ENCODE measurements around the gene OLA1. TPM values are rescaled to one million over a fixed set of nuclear protein-coding genes. Genes with fewer than 3 reads are reported as not detected.

OLA1 gene
- polyA plus RNA-seq, 1 experiment: 148 TPM

DNA sequence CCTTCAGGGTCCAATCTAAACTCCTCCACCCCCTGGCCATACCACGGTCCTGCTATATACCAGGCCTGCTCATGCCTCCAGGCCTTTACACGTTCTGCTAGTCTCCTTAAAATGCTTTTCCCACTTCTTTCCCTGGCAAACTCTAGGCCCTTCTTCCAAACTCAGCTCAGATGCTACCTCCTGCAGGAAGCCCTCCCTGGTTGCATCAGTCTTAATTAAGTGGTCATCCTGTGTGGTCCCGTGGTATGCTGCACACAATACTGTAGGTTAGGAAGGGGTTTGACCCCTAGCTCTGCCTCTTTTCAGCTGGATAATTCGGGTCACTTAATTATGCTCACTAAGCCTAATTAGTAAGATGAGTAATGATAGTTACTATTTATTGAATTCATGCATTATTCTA is 197.3 kb downstream of the OLA1 start:
- H3K27me3 ChIP-seq (ENCODE audit: control insufficient read depth, insufficient read depth, low read length): no peaks in the 10 kb centered on the region
- TF ChIP-seq, protein P1, sequence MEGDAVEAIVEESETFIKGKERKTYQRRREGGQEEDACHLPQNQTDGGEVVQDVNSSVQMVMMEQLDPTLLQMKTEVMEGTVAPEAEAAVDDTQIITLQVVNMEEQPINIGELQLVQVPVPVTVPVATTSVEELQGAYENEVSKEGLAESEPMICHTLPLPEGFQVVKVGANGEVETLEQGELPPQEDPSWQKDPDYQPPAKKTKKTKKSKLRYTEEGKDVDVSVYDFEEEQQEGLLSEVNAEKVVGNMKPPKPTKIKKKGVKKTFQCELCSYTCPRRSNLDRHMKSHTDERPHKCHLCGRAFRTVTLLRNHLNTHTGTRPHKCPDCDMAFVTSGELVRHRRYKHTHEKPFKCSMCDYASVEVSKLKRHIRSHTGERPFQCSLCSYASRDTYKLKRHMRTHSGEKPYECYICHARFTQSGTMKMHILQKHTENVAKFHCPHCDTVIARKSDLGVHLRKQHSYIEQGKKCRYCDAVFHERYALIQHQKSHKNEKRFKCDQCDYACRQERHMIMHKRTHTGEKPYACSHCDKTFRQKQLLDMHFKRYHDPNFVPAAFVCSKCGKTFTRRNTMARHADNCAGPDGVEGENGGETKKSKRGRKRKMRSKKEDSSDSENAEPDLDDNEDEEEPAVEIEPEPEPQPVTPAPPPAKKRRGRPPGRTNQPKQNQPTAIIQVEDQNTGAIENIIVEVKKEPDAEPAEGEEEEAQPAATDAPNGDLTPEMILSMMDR (IDR thresholded peaks at IDR 0.05; ENCODE audit: low read depth, low read length): no peak
- POLR2A ChIA-PET: interaction anchor here (0.6 to 1.7 kb wide), 2 partner anchors 85 to 87 kb away, joined by 3 to 8 read pairs; no protein-coding TSS in a partner anchor
- CTCF ChIA-PET: interaction anchor here (0.6 to 1.8 kb wide), 5 partner anchors 11 to 290 kb away, joined by 3 to 7 read pairs (median 3); no protein-coding TSS in a partner anchor
- H3K27ac ChIP-seq (ENCODE audit: low read depth, low read length): peak overlapping the region; percentile 74
- H3K4me3 ChIP-seq (ENCODE audit: low read depth, low read length): no peak overlapping the region
- DNase-seq (ENCODE audit: low read depth, low spot score): no peak
- no peaks in the 10 kb centered on the region; the same call in 1 of the 2 replicates for H3K9me3 ChIP-seq (ENCODE audit: control insufficient read depth, insufficient read depth, low read length)

DNA sequence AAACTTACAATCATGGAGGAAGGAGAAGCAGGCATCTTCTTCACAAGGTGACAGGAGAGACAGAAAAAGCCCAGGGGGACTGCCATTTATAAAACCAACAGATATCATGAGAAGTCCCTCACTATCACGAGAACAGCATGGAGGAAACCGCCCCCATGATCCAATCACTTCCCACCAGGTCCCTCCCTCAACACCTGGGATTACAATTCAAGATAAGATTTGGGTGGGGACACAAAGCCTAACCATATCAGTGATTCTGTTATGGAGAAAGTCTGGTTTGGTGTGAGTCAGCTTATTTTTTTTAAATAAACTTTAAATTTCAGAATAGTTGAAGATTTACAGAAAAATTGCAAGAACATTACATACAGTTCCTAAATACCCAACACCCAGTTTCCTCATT is 198.4 kb downstream of the OLA1 start:
- CTCF ChIA-PET: interaction anchor here (0.5 to 1.6 kb wide), 4 partner anchors 9 to 291 kb away, joined by 3 to 7 read pairs (median 4); no protein-coding TSS in a partner anchor
- POLR2A ChIA-PET: no interaction called here
- Histone ChIP-seq H3K4me3 (ENCODE audit: low read depth, low read length) (no peak overlapping the region), H3K9me3 (ENCODE audit: control insufficient read depth, insufficient read depth, low read length) (no peaks in the 10 kb centered on the region; the same call in 1 of the 2 replicates), H3K27me3 (ENCODE audit: control insufficient read depth, insufficient read depth, low read length) (no peaks in the 10 kb centered on the region), H3K27ac (ENCODE audit: low read depth, low read length) (no peak overlapping the region)
- DNase-seq (ENCODE audit: low read depth, low spot score): no peak
- TF ChIP-seq, protein P1 (IDR thresholded peaks at IDR 0.05; ENCODE audit: low read depth, low read length): no peak

DNA sequence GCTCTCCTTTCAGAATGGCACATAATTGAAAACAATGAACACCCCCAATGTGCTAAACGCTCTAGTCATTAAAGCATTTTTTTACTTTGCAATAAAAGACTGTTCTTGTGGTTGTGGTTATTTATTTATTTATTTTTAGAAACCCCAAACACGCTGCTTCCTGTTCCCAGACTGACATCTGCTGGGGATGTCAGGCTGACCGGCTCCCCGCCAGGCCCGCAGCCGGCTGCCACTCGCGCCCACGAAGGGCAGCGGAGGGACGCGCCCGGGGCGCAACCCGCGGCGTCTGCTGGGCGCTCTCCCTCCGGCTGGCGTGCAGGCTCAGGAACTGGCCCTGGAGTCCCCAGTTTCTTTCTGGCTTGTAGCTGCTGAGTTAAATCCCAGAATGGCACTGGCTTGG is 200.1 kb downstream of the OLA1 start:
- CTCF ChIA-PET: interaction anchor here (1.1 kb wide), 1 partner anchor 11 kb away, joined by 4 read pairs; no protein-coding TSS in a partner anchor
- H3K27me3 ChIP-seq (ENCODE audit: control insufficient read depth, insufficient read depth, low read length): no peaks in the 10 kb centered on the region
- TF ChIP-seq, protein P1 (IDR thresholded peaks at IDR 0.05; ENCODE audit: low read depth, low read length): no peak

DNA sequence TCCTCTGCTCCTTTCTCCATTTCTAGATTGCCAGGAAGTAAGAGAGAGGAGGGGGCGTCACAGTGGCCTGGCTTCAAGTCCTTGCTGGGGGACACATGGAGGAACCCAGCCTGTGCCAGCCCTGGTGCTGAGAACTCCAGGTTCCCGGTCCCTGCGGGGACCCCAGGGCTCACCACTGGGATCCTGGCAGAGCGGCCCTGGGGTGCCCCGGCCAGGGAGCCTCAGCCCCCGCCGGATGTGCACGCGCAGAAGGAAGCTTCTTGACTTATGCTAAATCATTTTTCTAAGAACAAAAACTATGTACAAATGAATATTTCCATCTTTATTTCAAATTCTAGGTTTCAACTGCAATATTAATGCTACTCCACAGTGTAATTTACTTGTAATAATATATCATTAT is 200.6 kb downstream of the OLA1 start:
- no peaks in the 10 kb centered on the region; the same call in 1 of the 2 replicates for H3K9me3 ChIP-seq (ENCODE audit: control insufficient read depth, insufficient read depth, low read length)
- H3K4me3 ChIP-seq (ENCODE audit: low read depth, low read length): no peak overlapping the region
- ChIA-PET CTCF (no interaction called here), POLR2A (no interaction called here)
- H3K27ac ChIP-seq (ENCODE audit: low read depth, low read length): no peak overlapping the region
- no peak for DNase-seq (ENCODE audit: low read depth, low spot score)
- no peaks in the 10 kb centered on the region for H3K27me3 ChIP-seq (ENCODE audit: control insufficient read depth, insufficient read depth, low read length)
- TF ChIP-seq, protein P1 (IDR thresholded peaks at IDR 0.05; ENCODE audit: low read depth, low read length): no peak

More for the DNA sequence above, 200.1 kb downstream of the OLA1 start:
- Histone ChIP-seq H3K9me3 (ENCODE audit: control insufficient read depth, insufficient read depth, low read length) (no peaks in the 10 kb centered on the region; the same call in 1 of the 2 replicates), H3K4me3 (ENCODE audit: low read depth, low read length) (no peak overlapping the region), H3K27ac (ENCODE audit: low read depth, low read length) (no peak overlapping the region)
- POLR2A ChIA-PET: no interaction called here
- DNase-seq (ENCODE audit: low read depth, low spot score): no peak

DNA sequence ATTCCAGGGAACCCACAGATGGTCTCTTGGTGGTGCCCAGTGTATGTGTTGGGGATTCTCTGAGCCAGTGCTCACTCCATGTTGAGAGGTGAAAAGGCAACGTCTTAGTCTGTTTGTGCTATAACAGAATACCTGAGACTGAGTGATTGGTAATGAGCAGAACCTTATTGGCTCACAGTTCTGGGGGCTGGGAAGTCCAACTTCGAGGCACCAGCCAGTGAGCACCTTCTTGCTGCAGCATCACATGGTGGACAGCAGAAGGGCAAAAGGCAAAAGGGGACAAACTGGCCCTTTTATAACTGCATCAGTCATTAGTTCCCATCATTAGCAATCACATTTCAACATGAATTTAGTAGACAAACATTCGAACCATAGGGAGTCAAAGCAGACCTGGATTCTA is 202.2 kb downstream of the OLA1 start:
- no peak overlapping the region for H3K4me3 ChIP-seq (ENCODE audit: low read depth, low read length)
- TF ChIP-seq, protein P1 (IDR thresholded peaks at IDR 0.05; ENCODE audit: low read depth, low read length): no peak
- H3K9me3 ChIP-seq (ENCODE audit: control insufficient read depth, insufficient read depth, low read length): no peaks in the 10 kb centered on the region; the same call in 1 of the 2 replicates
- no peak for DNase-seq (ENCODE audit: low read depth, low spot score)
- CTCF ChIA-PET: interaction anchor here (0.6 kb wide), 1 partner anchor 1239 kb away, joined by 3 read pairs; no protein-coding TSS in a partner anchor
- H3K27me3 ChIP-seq (ENCODE audit: control insufficient read depth, insufficient read depth, low read length): no peaks in the 10 kb centered on the region
- POLR2A ChIA-PET: no interaction called here
- H3K27ac ChIP-seq (ENCODE audit: low read depth, low read length): no peak overlapping the region
